ENCODE measurements around the gene WDR7.

WDR7 gene

DNA sequence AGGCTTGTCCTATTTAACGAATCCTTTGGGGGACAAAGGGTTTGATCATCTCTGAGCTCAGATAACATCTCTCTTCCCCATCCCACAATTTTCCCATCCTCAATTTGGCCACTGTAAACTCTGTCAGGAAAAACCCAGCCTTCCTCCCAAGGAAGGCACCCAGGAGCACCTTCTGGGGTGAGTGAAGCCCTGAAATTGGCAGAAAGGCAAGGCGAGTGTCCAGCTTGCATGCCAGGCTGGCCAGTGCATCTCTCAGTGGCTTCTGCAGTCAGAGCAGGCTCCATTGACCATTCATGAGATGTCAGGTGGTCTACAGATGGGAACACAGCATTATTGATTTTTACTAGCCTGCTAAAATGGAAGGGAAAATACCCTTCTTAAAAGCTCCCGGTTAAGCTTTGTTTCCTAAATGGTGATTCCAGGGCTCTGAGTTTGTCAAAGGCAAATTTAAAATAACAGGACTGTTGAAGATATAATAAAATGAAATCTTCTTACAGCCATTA lies 412.5 kb downstream of the WDR7 start:
- no peak overlapping the region for H3K4me3 ChIP-seq (ENCODE audit: low read depth, low read length)
- TF ChIP-seq, protein P1, sequence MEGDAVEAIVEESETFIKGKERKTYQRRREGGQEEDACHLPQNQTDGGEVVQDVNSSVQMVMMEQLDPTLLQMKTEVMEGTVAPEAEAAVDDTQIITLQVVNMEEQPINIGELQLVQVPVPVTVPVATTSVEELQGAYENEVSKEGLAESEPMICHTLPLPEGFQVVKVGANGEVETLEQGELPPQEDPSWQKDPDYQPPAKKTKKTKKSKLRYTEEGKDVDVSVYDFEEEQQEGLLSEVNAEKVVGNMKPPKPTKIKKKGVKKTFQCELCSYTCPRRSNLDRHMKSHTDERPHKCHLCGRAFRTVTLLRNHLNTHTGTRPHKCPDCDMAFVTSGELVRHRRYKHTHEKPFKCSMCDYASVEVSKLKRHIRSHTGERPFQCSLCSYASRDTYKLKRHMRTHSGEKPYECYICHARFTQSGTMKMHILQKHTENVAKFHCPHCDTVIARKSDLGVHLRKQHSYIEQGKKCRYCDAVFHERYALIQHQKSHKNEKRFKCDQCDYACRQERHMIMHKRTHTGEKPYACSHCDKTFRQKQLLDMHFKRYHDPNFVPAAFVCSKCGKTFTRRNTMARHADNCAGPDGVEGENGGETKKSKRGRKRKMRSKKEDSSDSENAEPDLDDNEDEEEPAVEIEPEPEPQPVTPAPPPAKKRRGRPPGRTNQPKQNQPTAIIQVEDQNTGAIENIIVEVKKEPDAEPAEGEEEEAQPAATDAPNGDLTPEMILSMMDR (IDR thresholded peaks at IDR 0.05; ENCODE audit: borderline replicate concordance, insufficient read depth, low read depth, low read length), result no peak

DNA sequence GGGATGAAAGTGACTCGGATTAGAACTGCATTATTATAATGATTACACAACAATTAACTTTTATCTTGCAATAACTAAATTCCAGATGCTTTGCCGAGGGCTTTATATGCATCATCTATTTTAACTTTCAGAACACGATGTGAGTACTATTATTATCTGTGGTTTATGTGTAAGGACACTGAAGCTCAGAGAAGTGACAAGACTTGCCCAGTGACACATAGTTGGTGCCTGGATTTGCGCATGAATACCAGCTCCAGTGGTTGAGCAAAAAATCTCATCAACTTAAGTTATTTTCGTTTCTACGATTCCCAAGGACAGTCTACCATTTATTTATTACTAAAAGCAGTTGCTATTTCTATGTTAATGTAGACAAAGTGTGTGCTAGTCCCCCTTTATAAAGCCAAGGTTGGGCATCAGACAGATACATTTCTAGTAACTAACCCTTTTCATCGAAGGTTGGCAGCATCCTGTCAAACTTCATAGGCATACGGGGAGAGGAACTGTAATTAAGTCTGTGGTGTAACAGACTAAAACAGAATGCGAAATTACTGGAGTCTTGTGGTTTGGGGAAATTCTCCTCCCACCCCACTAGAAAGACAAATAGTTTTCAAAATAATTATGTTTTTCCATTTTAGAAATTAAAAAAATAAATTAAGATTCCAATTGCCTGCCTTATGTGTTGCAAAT lies 422.5 kb downstream of the WDR7 start:
- TF ChIP-seq, protein P1 (IDR thresholded peaks at IDR 0.05; ENCODE audit: borderline replicate concordance, insufficient read depth, low read depth, low read length), result no peak
- no peak overlapping the region for H3K4me3 ChIP-seq (ENCODE audit: low read depth, low read length)

DNA sequence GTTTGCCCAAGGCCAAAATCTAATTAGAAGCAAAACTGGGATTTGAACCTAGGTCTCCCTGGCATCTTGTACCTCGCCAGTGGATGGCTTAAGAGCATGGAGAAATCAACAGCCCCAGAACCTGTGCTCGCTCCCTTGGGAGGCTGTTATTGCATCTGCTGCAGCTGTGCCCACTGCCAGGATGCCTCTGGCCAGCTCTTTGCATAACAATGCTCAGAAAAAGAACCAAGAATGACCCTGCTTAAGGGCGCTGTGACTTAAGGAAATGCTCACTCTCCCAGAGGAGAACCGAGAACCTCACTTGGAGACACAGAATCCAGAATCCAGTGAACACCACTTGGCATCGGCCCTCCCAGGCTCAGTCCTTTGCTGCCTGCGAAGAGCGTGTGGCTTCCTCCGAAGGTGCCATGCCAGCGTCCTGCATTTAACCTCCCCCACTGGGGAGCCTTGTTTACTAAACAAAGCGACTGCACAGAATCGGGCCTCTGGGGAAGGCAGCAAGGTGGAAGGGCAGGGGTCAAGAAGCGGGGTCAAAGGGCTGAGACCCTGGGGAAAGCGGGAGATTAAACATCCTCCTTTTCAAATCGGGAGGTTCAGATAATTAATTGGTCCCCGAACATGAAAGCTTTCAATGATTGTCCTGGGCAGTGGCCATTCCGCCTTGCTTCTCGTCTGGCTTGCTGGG lies 424.7 kb downstream of the WDR7 start:
- TF ChIP-seq, protein P1 (IDR thresholded peaks at IDR 0.05; ENCODE audit: borderline replicate concordance, insufficient read depth, low read depth, low read length), result no peak
- no peak overlapping the region for H3K4me3 ChIP-seq (ENCODE audit: low read depth, low read length)

DNA sequence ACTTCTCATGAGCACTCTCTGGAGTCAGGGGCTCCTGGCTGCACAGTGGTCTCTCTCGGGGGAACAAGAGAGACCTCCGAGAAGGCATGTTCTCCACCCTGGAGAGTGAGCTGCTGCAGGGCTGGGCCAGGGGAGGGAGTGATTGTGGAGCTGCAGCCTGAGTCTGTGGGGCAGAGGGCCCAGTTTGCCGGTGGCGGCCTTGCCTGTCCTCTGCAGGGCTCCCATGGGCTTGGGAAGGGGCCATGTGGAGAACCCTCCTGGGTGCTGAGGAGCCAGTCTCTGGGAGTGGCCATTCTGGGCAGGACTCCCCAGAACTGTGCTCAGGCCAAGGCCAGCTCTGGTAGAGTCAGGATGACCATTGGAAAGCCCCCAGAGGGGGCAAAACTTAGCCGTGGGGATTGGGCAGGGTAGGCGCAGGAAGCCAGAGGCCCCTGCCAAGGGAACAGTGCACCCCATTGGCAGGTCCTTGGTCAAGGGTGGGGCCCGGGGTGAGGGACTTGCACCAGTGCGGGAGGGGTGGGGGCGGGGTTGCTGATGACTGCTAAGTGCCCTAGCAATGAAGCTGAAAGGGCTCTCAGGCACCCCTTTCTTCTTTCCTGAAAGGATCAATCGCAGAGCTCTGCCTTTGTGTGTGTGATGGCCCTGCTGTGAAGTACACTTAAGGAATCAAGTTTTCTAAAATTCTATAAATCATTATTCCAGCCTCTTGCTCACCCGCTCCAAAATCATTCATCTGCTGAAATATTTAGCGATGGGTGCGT lies 426.0 kb downstream of the WDR7 start:
- TF ChIP-seq, protein P1 (IDR thresholded peaks at IDR 0.05; ENCODE audit: borderline replicate concordance, insufficient read depth, low read depth, low read length), result no peak
- H3K4me3 ChIP-seq (ENCODE audit: low read depth, low read length), result no peak overlapping the region

DNA sequence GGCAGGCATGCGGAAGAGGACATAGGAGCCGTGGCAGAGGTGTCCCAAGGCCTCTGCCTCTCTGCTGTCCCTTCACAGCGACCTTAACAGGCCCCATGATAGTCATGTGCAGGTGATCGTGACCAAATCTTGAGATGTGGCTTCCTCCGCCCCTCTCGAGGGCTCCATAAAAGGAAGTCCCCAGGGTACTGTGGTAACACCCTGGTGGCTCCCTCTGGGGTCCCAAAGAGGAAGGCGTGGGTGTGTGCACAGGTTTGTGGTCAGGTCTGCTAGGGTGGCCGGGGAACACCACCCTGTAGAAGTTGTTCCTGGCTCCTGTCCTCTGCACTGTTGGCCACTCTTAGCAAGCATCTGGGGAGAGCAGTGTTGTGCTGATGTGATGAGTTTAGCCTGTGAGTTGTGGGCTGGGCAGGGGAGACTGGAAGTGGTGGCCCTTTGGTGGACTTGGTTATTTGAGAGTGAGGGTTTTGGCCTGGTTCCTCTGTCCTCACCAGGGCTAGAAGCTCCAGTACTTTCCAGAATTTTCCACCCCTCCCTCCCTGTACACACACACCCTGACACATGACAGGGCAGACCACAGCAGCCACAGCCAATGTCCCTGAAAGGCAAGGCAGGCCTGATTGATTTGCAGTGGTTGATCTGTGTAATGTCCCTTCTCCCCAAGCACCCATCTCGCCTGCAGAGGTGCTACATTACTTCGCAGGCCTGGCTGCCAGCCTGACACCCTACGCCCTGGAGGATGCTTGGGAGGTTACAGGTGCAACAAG lies 426.8 kb downstream of the WDR7 start:
- TF ChIP-seq, protein P1 (IDR thresholded peaks at IDR 0.05; ENCODE audit: borderline replicate concordance, insufficient read depth, low read depth, low read length), result 0 out of 2 replicates have a peak, but pooled peaks have one; percentile 9

DNA sequence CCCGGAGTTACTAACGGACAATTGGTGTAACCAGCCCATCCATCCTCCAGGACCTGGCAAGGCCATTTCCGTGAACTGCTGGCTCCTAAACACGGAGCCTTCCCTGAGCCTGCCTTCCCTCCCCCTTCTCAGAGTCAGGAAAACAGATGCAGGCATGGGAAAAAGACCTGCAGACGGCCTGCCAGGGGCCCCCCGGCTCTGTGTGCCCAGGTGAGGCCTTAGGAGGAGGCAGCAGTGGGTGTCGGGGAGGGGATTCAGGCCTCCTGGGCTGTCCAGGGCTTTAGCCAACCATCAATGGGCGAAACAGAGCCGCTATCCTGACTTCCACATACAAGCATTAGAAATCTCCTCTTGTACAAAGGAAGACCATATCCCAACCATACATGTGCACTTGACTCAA lies 427.5 kb downstream of the WDR7 start:
- no peak overlapping the region for H3K4me3 ChIP-seq (ENCODE audit: low read depth, low read length)
- TF ChIP-seq, protein P1 (IDR thresholded peaks at IDR 0.05; ENCODE audit: borderline replicate concordance, insufficient read depth, low read depth, low read length), result no peak

More for the DNA sequence above, 426.8 kb downstream of the WDR7 start:
- H3K4me3 ChIP-seq (ENCODE audit: low read depth, low read length), result no peak overlapping the region

All from GM12875 (cell line).